Vagina (tissue), 2 donors: Measurements from ENCODE around the gene OVOL1.

Source experiments
- POLR2A ChIP-seq, 2 donors: fragments of 450-650 bp; IDR thresholded peaks; one replicate each; pipeline ENCODE4 v1.6.1; 2017; ENCODE audit warnings: antibody characterized with exemption in 2 of 2, mild to moderate bottlenecking in 2 of 2, moderate library complexity in 2 of 2
- POLR2AphosphoS5 ChIP-seq, 2 donors: sonication (generic); formaldehyde crosslinking; IDR thresholded peaks; one replicate each; pipeline ENCODE4 v1.9.0; 2017; ENCODE audit warnings: antibody characterized with exemption in 2 of 2, mild to moderate bottlenecking in 2 of 2, low read depth in 1 of 2; ENCODE audit not compliant: insufficient read depth in 1 of 2
- TF ChIP-seq, protein P1 (sequence below), 3 experiments: fragments of 450-650 bp in 2 of 3; fragments of 200-600 bp in 1 of 3; sonication (generic) in 1 of 3; IDR thresholded peaks; one replicate each; pipeline ENCODE4 v1.5.1; 2017 to 2019; ENCODE audit warnings: antibody characterized with exemption in 3 of 3, mild to moderate bottlenecking in 2 of 3, moderate library complexity in 2 of 3

DNA sequence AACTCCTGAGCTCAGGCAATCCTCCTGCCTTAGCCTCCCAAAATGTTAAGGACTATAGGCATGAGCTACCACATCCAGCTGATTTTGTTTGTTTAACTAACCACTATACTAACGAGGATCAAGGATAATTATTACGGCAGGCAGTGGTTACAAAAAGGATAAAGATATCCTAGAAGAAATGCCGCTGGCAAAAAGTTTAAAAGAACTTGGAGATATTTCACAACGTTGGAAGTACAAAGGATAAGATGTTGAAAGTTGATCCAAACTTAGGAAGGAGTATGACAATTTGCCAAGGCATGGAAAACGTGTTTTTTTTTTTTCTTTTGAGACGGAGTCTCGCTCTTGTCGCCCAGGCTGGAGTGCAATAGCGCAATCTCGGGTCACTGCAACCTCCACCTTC lies 19.5 kb upstream of the OVOL1 start:
- TF ChIP-seq, protein P1, sequence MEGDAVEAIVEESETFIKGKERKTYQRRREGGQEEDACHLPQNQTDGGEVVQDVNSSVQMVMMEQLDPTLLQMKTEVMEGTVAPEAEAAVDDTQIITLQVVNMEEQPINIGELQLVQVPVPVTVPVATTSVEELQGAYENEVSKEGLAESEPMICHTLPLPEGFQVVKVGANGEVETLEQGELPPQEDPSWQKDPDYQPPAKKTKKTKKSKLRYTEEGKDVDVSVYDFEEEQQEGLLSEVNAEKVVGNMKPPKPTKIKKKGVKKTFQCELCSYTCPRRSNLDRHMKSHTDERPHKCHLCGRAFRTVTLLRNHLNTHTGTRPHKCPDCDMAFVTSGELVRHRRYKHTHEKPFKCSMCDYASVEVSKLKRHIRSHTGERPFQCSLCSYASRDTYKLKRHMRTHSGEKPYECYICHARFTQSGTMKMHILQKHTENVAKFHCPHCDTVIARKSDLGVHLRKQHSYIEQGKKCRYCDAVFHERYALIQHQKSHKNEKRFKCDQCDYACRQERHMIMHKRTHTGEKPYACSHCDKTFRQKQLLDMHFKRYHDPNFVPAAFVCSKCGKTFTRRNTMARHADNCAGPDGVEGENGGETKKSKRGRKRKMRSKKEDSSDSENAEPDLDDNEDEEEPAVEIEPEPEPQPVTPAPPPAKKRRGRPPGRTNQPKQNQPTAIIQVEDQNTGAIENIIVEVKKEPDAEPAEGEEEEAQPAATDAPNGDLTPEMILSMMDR (IDR thresholded peaks at IDR 0.05) = no peak
- TF ChIP-seq POLR2A (IDR thresholded peaks at IDR 0.05) (no peak), POLR2AphosphoS5 (IDR thresholded peaks at IDR 0.05; ENCODE audit: insufficient read depth in 1 of 2, low read depth in 1 of 2) (no peak)
